Activated T-cell treated with anti-CD3 and anti-CD28 coated beads, Interleukin-2, amount 50 U/mL, for 4 hours (primary cell): ENCODE results near the gene SLC6A6. TPM values are rescaled to one million over a fixed set of nuclear protein-coding genes. Genes with fewer than 3 reads are reported as not detected.
"Not testable (repeated sequence)": the region's sequence is repeated elsewhere in the genome, so short reads cannot be mapped to it uniquely, and the experiment has no call there.

Experiments
- ATAC-seq, 2 donors: fragments of 200-7000 bp; cut with Tn5 transposase; one replicate each; pipeline ENCODE4 v1.10.0; 2021
- DNase-seq: peaks from one replicate; pipeline ENCODE4 v3.0.0-alpha.2; 2020
- H3K27me3 Mint-ChIP-seq: one replicate; pipeline ENCODE4 v1.8.0; 2021; ENCODE audit warnings: low read depth, mixed read lengths
- H3K36me3 Mint-ChIP-seq: one replicate; pipeline ENCODE4 v1.8.0; 2022; ENCODE audit warnings: mixed read lengths; ENCODE audit not compliant: insufficient read depth
- H3K4me1 Mint-ChIP-seq: one replicate; pipeline ENCODE4 v1.8.0; 2021; ENCODE audit warnings: low read depth, mixed read lengths
- H3K4me3 Mint-ChIP-seq: one replicate; pipeline ENCODE4 v1.8.0; 2021; ENCODE audit warnings: mild to moderate bottlenecking, moderate library complexity, mixed read lengths
- H3K9me3 Mint-ChIP-seq: one replicate; pipeline ENCODE4 v1.8.0; 2021; ENCODE audit warnings: mixed read lengths
- total RNA-seq, 3 donors: library from RNA; stranded (reverse); gene quantifications; one replicate each; pipeline ENCODE4 v1.2.1, GENCODE V29; 2021

The SLC6A6 gene
- total RNA-seq, 3 donors from 2014 or later: 47.6 to 54.2 (median 51.2) TPM

GRCh38 chr3:14398797-14399106 is 3.7 kb upstream of the SLC6A6 start:
- Mint-ChIP-seq H3K27me3 (no peaks in the 10 kb centered on the region), H3K4me3 (no peak overlapping the region), H3K9me3 (no peaks in the 10 kb centered on the region), H3K4me1 (peaks cover 21% of the 10 kb centered on the region), H3K36me3 (no peaks in the 10 kb centered on the region)
- DNase-seq (no peak), ATAC-seq (no peak)

DNA sequence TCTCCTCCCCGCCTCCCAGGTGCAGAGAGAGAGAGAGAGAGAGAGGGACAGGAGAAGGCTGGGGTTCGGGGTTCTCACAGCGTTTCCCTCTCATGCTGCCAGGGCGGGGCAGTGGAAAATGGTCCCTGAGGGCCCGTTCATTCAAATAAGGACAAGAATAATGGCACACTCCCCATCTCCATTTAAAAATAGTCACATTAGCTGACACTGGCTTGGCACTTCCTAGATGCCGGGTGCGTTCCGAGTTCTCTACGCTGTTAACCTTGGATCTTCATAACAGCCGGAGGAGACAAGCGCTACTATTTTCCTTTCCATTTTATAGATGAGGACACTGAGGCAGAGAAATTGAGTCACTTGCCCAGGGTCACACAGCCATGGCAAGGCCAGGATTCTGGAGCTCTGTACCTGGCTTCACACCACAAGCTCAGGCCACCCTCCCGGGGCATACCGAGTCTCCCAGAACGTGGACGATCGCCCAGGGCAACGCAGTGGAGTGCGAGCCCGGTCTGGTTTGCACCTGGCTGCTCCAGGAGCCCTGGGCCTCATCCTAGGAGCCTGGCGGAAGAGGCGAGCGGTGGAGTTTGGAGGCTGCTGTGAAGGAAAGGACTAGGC is 608 bp upstream of the SLC6A6 start:
- Mint-ChIP-seq H3K27me3 (no peaks in the 10 kb centered on the region), H3K4me1 (peaks cover 49% of the 10 kb centered on the region)
- ATAC-seq: peak in 1 of 2 donors; percentile 0

GRCh38 chr3:14403619-14404155 is 1.3 kb downstream of the SLC6A6 start:
- ATAC-seq (no peak), DNase-seq (no peak)
- Mint-ChIP-seq H3K36me3 (no peaks in the 10 kb centered on the region), H3K27me3 (no peaks in the 10 kb centered on the region), H3K4me1 (peaks cover 49% of the 10 kb centered on the region), H3K4me3 (peak overlapping the region; percentile 99), H3K9me3 (no peaks in the 10 kb centered on the region)

More for the DNA sequence above, 608 bp upstream of the SLC6A6 start:
- H3K9me3 Mint-ChIP-seq: no peaks in the 10 kb centered on the region
- H3K36me3 Mint-ChIP-seq: no peaks in the 10 kb centered on the region
- peak overlapping the region; percentile 99 for H3K4me3 Mint-ChIP-seq
- DNase-seq: no peak

DNA sequence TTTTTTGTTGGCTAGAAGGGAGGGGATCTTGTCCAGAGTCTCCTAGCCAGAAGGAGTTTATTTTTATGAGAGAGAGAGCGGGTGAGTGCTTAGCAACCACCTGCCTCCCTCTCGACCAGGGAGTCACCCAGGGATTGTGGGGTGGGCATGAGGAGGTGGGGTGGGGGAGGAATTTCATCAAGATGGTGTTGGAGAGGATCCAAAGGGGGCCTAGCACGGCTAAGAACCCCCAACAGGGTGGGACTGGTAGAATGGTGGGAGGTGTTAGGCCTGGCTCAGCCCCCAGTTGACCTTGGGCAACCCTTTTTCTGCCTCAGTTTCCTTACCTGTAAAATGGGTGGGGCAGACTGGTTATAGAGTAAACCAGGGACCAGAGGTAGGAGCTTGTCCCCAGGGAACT is 1.8 kb downstream of the SLC6A6 start:
- Mint-ChIP-seq H3K36me3 (no peaks in the 10 kb centered on the region), H3K9me3 (no peaks in the 10 kb centered on the region), H3K4me1 (peaks cover 51% of the 10 kb centered on the region), H3K27me3 (no peaks in the 10 kb centered on the region), H3K4me3 (peak overlapping the region; percentile 99)
- no peak for DNase-seq
- no peak for ATAC-seq

GRCh38 chr3:14404631-14405359 is 2.4 kb downstream of the SLC6A6 start:
- H3K27me3 Mint-ChIP-seq: no peaks in the 10 kb centered on the region
- H3K4me1 Mint-ChIP-seq: peaks cover 56% of the 10 kb centered on the region

GRCh38 chr3:14405360-14406238 is 3.2 kb downstream of the SLC6A6 start:
- DNase-seq (no peak), ATAC-seq (no peak)
- no peaks in the 10 kb centered on the region for H3K27me3 Mint-ChIP-seq
- H3K4me1 Mint-ChIP-seq: peaks cover 61% of the 10 kb centered on the region
- H3K4me3 Mint-ChIP-seq: peak overlapping the region; percentile 99
- no peaks in the 10 kb centered on the region for H3K9me3 Mint-ChIP-seq
- peaks cover 4% of the 10 kb centered on the region for H3K36me3 Mint-ChIP-seq

More at GRCh38 chr3:14404631-14405359, 2.4 kb downstream of the SLC6A6 start:
- ATAC-seq: no peak
- no peaks in the 10 kb centered on the region for H3K9me3 Mint-ChIP-seq
- DNase-seq: no peak
- H3K36me3 Mint-ChIP-seq: no peaks in the 10 kb centered on the region
- peak overlapping the region; percentile 99 for H3K4me3 Mint-ChIP-seq

DNA sequence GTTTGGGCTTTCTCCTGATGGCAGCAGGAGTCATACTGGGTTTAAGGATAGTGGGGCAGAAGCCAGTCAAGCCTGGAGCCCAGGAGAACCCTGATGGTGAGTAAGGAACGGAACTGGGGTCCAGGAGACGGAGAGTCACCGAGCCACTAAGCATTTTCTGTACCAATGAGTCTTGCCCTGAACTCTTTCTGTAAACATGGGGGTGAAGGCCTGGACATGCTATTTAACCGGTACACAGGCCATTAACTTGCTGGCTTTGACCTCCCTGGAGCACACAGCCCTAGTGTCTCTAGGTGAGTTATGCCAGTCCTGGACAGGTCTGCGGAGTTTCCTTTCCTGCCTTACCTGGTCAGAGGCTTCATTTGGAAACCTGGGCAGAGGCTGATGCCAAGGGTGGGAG is 3.9 kb downstream of the SLC6A6 start:
- Mint-ChIP-seq H3K36me3 (peaks cover 8% of the 10 kb centered on the region), H3K27me3 (no peaks in the 10 kb centered on the region), H3K9me3 (no peaks in the 10 kb centered on the region), H3K4me1 (peaks cover 67% of the 10 kb centered on the region), H3K4me3 (no peak overlapping the region)
- DNase-seq (no peak), ATAC-seq (no peak)

DNA sequence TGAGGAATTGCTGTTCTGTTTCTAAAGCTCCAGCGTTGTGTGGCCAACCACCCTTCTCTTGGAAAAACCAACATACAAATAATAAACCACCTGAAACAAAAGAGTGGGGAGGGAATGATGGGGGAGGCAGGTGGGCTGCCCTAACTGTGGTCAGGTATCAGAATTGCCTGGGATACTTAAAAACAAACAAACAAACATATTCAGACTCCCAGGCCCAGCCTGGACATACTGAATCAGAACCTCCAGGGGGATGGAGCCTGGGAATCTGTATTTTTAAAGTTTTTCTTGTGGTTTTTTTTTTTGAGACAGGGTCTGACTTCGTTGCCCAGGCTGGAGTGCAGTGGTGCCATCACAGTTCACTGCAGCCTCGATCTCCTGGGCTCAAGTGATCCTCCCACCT is 4.4 kb downstream of the SLC6A6 start:
- no peak overlapping the region for H3K4me3 Mint-ChIP-seq
- no peak for DNase-seq
- no peak for ATAC-seq
- peaks cover 66% of the 10 kb centered on the region for H3K4me1 Mint-ChIP-seq
- H3K9me3 Mint-ChIP-seq: no peaks in the 10 kb centered on the region
- H3K36me3 Mint-ChIP-seq: peaks cover 9% of the 10 kb centered on the region
- H3K27me3 Mint-ChIP-seq: no peaks in the 10 kb centered on the region

DNA sequence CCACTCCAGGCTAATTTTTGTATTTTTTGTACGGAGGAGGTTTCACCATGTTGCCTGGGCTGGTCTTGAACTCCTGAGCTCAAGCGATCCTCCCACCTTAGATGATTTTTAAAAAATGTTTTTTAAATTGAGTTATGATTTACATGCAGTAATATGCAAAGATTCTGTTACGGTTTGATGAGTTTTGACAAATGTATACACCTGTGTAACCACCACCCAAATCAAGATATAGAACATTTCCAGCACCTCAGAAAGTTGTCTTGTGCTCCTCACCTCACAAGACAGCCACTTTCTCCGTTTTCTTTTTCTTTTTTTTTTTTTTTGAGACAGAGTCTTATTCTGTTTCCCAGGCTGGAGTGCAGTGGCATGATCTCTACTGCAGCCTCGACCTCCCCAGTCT is 4.8 kb downstream of the SLC6A6 start:
- DNase-seq (no peak), ATAC-seq (no peak)
- Mint-ChIP-seq H3K4me3 (no peak overlapping the region), H3K27me3 (no peaks in the 10 kb centered on the region), H3K4me1 (peaks cover 62% of the 10 kb centered on the region), H3K9me3 (no peaks in the 10 kb centered on the region), H3K36me3 (peaks cover 9% of the 10 kb centered on the region)

GRCh38 chr3:14409779-14410063 is 7.3 kb downstream of the SLC6A6 start:
- H3K4me1 Mint-ChIP-seq: peaks cover 57% of the 10 kb centered on the region
- DNase-seq, ATAC-seq, H3K36me3 Mint-ChIP-seq, H3K9me3 Mint-ChIP-seq, H3K27me3 Mint-ChIP-seq, H3K4me3 Mint-ChIP-seq: not testable (repeated sequence)

GRCh38 chr3:14410106-14410502 is 7.7 kb downstream of the SLC6A6 start:
- Mint-ChIP-seq H3K9me3 (no peaks in the 10 kb centered on the region), H3K4me1 (peaks cover 56% of the 10 kb centered on the region), H3K4me3 (no peak overlapping the region), H3K36me3 (peaks cover 12% of the 10 kb centered on the region), H3K27me3 (no peaks in the 10 kb centered on the region)
- ATAC-seq: no peak
- DNase-seq: no peak

- Mint-ChIP-seq H3K4me1 (peaks cover 51% of the 10 kb centered on the region), H3K4me3 (peak overlapping the region; percentile 29), H3K36me3 (peaks cover 12% of the 10 kb centered on the region), H3K27me3 (no peaks in the 10 kb centered on the region), H3K9me3 (no peaks in the 10 kb centered on the region)
- DNase-seq: no peak
- ATAC-seq: peak; percentile 70 to 74
These were observed 8.2 kb downstream of the SLC6A6 start for GRCh38 chr3:14410503-14411165.

DNA sequence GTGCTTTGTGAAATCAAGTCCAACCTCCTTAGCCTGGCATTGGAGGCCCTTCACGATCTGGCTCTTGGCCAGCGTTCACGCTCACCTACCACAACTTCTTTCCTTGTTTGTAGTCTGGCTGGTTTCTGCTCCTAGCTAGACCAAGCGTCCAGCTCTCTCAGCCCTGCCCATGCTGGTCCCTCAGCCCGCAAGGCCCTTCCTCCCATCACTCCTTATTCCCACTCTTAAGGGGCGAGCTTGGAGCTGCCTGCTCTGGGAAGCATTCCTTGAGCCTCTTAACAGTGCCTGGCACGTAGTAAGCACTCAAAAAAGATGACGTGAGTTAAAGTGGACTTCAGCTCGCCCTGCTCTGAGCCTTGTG is 8.7 kb downstream of the SLC6A6 start:
- peak overlapping the region; percentile 12 for H3K4me3 Mint-ChIP-seq
- DNase-seq (no peak), ATAC-seq (no peak)
- H3K36me3 Mint-ChIP-seq: peaks cover 14% of the 10 kb centered on the region
- H3K27me3 Mint-ChIP-seq: no peaks in the 10 kb centered on the region
- peaks cover 46% of the 10 kb centered on the region for H3K4me1 Mint-ChIP-seq
- H3K9me3 Mint-ChIP-seq: no peaks in the 10 kb centered on the region

DNA sequence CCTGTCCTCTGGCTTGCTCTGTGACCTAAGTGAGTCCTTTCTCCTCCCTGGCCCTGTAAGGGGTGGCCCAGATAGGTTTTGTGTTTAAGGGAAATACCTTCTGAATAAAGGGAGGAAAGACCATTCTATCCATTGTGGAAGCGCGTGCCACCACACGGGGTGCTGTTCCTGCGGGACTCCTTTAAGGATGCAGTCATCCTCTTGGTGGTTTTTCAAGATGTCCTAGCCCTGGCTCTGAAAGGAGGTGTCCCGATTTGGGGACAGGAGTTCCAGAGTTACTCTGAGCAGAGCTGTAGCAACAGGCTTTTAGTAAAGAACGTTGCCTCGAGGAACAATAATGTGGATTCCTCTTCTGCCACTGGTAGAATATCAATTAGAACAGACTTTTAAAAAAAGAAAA is 9.6 kb downstream of the SLC6A6 start:
- no peak overlapping the region for H3K4me3 Mint-ChIP-seq
- no peaks in the 10 kb centered on the region for H3K9me3 Mint-ChIP-seq
- DNase-seq (no peak), ATAC-seq (no peak)
- no peaks in the 10 kb centered on the region for H3K27me3 Mint-ChIP-seq
- peaks cover 40% of the 10 kb centered on the region for H3K4me1 Mint-ChIP-seq
- H3K36me3 Mint-ChIP-seq: peaks cover 16% of the 10 kb centered on the region
